Lower leg skin (tissue), 3 donors: ENCODE data around the gene PMIS2.

Experiments
- CTCF ChIP-seq, 3 donors: fragments of 450-650 bp; IDR thresholded peaks; one replicate each; pipeline ENCODE4 v1.5.1; 2016; ENCODE audit warnings: antibody characterized with exemption in 3 of 3, mild to moderate bottlenecking in 3 of 3, moderate library complexity in 2 of 3
- POLR2A ChIP-seq, 2 donors: fragments of 450-650 bp; IDR thresholded peaks; one replicate each; pipeline ENCODE4 v1.6.1; 2016 to 2017; ENCODE audit warnings: antibody characterized with exemption in 2 of 2, mild to moderate bottlenecking in 1 of 2, moderate library complexity in 1 of 2

DNA sequence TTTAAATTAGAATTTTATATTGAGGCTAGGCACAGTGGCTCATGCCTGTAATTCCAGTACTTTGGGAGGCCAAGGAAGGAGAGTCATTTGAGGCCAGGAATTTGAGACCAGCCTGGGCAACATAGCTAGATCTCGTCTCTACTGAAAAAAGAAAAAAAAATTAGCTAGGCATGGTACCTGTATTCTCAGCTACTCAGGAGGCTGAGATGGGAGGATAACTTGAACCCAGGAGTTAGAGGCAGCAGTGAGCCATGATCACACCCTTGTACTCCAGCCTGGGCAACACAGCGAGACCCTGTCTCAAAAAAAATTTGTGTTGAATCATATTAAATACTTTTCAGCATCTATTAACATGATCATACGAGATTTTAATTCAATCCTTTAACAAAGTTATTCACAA, 4.9 kb downstream of the PMIS2 start:
- TF ChIP-seq CTCF (IDR thresholded peaks at IDR 0.05) (no peak), POLR2A (IDR thresholded peaks at IDR 0.05) (no peak)
